Activated T-helper 17 cell treated with anti-CD3 and anti-CD28 coated beads, Interleukin-2, amount 50 U/mL, for 72 hours (primary cell): ENCODE data around the gene GPRIN2. TPM values are rescaled to one million over a fixed set of nuclear protein-coding genes. Genes with fewer than 3 reads are reported as not detected.
A peak's percentile ranks its signal among the peaks of the same experiment; 100 is the strongest.
"Not testable (repeated sequence)": the region's sequence is repeated elsewhere in the genome, so short reads cannot be mapped to it uniquely, and the experiment has no call there.

Experiments
- ATAC-seq: fragments of 150-1000 bp; cut with Tn5 transposase; replicated peaks from 2 replicates; pipeline ENCODE4 v1.10.0; 2021; ENCODE audit warnings: mild to moderate bottlenecking, moderate library complexity
- H3K27ac Mint-ChIP-seq: one replicate; pipeline ENCODE4 v1.8.0; 2022; ENCODE audit warnings: mixed read lengths
- H3K27me3 Mint-ChIP-seq: one replicate; pipeline ENCODE4 v1.8.0; 2022; ENCODE audit warnings: mixed read lengths
- H3K36me3 Mint-ChIP-seq: one replicate; pipeline ENCODE4 v1.8.0; 2022; ENCODE audit warnings: low read depth, mild to moderate bottlenecking, mixed read lengths
- H3K4me1 Mint-ChIP-seq: one replicate; pipeline ENCODE4 v1.8.0; 2022; ENCODE audit warnings: mixed read lengths
- H3K4me3 Mint-ChIP-seq: one replicate; pipeline ENCODE4 v1.8.0; 2022; ENCODE audit warnings: mild to moderate bottlenecking, mixed read lengths
- H3K9me3 Mint-ChIP-seq: one replicate; pipeline ENCODE4 v1.8.0; 2022; ENCODE audit warnings: mixed read lengths
- total RNA-seq, 2 donors: library from RNA; stranded (reverse); gene quantifications; one replicate each; pipeline ENCODE4 v1.2.3, GENCODE V29; 2022

GPRIN2 gene
- total RNA-seq, 2 donors from 2014 or later: not detected

DNA sequence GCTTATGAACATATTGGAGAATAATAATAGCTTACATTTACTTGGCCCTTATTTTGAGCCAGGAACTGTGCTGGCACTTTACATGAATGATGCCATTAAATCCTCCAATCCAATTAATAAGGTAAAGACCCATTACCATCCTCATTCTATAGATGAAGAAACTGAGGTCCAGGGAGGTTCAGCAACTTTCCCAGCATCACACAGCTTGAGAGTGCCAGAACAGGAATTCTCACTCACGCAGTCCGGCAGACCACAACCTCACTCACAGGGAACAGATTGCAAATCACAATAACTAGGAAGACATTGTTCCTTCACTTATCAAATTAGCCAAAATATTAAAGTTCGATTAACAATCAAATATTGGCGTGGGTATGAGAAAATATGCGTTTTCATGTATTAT lies 18.3 kb downstream of the GPRIN2 start:
- no peak overlapping the region for H3K4me3 Mint-ChIP-seq
- no peaks in the 10 kb centered on the region for H3K4me1 Mint-ChIP-seq
- peaks cover 45% of the 10 kb centered on the region for H3K27me3 Mint-ChIP-seq
- no peak overlapping the region for H3K27ac Mint-ChIP-seq
- H3K36me3 Mint-ChIP-seq: no peaks in the 10 kb centered on the region
- H3K9me3 Mint-ChIP-seq: no peaks in the 10 kb centered on the region
- ATAC-seq: no peak

DNA sequence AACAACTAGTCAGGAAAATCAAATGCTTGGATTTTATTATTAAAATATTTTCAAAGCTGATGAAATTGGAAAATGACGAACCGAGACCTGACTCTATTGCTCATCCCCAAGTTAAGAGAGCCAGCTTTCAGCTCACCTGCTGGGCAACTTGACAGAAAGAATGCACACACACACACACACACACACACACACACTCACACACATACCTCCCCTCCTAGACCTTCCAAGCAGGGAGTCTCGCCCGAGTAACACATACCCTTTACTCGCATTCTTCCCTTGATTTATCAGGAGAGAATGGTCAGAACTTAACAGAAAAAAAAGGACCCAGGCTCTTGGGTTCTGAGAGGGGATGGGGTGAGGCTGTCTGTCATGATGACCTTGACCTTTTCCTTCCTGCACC lies 19.1 kb downstream of the GPRIN2 start:
- Mint-ChIP-seq H3K36me3 (no peaks in the 10 kb centered on the region), H3K4me3 (no peak overlapping the region), H3K27ac (no peak overlapping the region), H3K27me3 (peaks cover 38% of the 10 kb centered on the region), H3K4me1 (no peaks in the 10 kb centered on the region), H3K9me3 (no peaks in the 10 kb centered on the region)
- no peak for ATAC-seq

DNA sequence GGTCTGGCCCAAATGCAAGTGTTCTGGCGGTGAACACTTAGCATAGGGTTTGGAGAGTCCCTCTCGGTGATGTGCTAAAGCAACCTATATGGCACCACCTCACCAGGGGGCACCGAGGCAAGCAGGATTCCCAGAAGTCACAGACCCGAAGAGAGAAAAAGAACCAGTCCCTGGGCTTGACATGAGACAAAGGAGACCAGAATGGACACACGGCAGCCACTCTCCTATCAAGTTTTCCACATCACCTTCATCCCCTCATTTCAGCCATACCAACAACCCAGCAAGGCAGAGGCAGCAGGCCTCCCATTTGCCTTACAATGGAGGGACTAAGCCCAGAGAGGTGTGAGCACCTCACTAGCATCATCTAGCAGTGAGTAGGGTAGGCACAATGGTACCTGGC lies 19.7 kb downstream of the GPRIN2 start:
- H3K9me3 Mint-ChIP-seq: no peaks in the 10 kb centered on the region
- H3K4me3 Mint-ChIP-seq: no peak overlapping the region
- no peaks in the 10 kb centered on the region for H3K4me1 Mint-ChIP-seq
- no peaks in the 10 kb centered on the region for H3K36me3 Mint-ChIP-seq
- no peak for ATAC-seq
- peaks cover 35% of the 10 kb centered on the region for H3K27me3 Mint-ChIP-seq
- H3K27ac Mint-ChIP-seq: no peak overlapping the region

DNA sequence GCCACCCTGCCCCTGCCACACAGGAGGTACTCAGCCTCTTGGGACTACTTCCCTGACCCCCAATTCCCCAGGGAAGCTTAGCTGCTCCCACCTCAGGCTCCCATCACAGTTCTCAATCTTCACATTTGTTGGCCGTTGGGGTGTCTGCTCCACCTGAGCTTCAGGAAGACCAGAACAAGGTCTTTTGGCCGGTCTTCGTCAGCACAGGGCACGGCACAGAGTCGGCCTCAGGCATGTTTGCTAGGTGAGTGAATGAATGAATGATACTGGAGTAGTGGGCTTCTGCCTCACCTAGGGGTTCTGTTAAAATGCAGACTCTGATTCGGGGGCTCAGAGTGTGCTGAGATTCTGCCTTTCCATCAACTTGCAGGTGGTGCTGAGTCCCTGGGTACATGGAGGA lies 20.3 kb downstream of the GPRIN2 start:
- H3K4me3 Mint-ChIP-seq: no peak overlapping the region
- peaks cover 35% of the 10 kb centered on the region for H3K27me3 Mint-ChIP-seq
- H3K9me3 Mint-ChIP-seq: no peaks in the 10 kb centered on the region
- H3K27ac Mint-ChIP-seq: no peak overlapping the region
- no peaks in the 10 kb centered on the region for H3K4me1 Mint-ChIP-seq
- no peaks in the 10 kb centered on the region for H3K36me3 Mint-ChIP-seq
- ATAC-seq: no peak

DNA sequence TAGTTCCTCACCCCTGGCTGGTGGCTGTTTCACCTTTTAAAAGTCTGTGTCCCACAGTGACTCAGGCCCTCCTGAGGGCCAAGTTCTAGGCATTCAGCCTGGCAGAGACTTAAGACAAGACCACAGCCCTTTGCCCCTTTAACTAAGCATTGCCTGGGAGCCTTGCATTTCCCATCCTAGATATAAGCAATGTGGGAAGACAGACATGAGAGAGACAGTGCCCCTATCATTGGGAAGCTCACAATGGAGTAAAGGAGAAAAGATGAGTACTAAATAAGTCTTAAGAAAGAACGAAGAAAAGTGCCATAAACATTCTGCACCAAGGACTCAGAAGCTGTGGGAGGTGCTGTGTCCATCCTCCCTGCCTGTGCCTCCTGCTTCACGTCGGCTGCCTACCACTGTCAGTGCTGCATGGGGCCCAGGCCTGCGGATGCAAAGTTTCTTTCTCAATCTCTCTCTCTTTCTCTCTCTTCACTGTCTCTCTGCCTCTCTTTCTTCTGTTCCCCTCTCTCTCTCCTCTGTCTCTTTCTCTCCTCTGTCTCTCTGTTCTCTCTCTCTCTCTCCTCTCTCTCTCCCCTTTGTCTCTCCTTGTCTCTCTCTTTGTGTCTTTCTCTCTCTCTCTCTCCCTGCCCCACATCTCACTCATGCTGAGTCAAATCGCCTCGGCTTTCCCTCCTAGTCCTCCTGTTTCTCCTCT lies 21.5 kb downstream of the GPRIN2 start:
- Mint-ChIP-seq H3K4me1 (no peaks in the 10 kb centered on the region), H3K27me3 (peaks cover 25% of the 10 kb centered on the region), H3K4me3 (no peak overlapping the region), H3K27ac (no peak overlapping the region), H3K9me3 (no peaks in the 10 kb centered on the region), H3K36me3 (no peaks in the 10 kb centered on the region)
- peak; percentile 18 for ATAC-seq

DNA sequence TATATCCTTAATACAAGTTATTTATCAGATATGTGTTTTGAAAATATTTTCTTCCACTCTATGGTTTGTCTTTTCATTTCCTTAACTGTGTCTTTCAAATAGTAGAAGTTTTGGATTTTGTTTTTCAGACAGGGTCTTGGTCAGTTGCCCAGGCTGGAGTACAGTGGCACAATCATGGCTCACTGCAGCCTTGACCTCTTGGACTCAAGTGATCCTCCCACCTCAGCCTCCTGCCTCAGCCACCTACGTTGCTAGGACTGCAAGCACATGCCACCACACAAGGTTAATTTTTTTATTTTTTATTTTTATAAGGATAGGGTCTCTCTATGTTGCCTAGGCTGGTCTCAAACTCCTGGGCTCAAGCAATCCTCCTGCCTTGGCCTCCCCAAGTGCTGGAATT lies 24.2 kb downstream of the GPRIN2 start:
- not testable (repeated sequence) for H3K4me3 Mint-ChIP-seq, H3K27me3 Mint-ChIP-seq, ATAC-seq, H3K36me3 Mint-ChIP-seq, H3K27ac Mint-ChIP-seq, H3K9me3 Mint-ChIP-seq, H3K4me1 Mint-ChIP-seq

DNA sequence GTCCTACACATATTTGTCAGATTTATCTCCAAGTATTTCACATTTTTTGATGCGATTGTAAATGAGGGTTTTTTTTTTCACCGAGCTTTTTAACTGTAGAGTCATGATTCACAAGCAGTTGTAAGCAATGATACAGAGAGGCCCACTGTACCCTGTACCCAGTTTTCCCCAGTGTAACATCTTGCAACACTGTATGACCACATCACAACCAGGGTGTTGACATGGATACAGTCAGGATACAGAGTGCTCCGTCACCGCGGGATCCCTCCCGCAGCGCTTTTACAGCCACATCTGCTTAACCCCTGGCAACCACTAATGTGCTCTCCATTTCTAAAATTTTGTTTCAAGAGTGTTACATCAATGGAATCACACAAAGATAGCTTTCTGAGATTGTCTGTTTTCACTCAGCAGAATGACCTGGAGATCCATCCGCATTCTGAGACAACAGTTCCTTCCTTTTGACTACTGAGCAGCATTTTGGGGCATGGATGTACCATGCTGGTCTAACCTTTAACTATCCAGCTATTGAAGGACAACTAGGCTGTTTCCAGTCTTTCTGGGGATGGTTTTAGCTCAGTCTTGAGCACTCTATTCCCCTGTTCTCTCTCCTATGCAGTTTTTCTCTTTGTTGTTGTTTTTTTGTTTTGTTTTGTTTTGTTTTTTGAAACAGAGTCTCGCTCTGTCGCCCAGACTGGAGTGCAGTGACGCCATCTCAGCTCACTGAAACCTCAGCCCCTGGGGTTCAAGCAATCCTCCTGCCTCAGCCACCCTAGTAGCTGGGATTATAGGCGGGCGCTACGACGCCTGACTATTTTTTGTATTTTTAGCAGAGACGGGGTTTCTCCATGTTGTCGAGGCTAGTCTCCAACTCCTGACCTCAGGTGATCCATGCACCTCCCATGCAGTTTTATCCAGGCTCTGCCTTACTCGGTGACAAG lies 25.9 kb downstream of the GPRIN2 start:
- H3K36me3 Mint-ChIP-seq: no peaks in the 10 kb centered on the region
- ATAC-seq: no peak
- no peaks in the 10 kb centered on the region for H3K4me1 Mint-ChIP-seq
- H3K4me3 Mint-ChIP-seq: no peak overlapping the region
- H3K27ac Mint-ChIP-seq: no peak overlapping the region
- H3K9me3 Mint-ChIP-seq: no peaks in the 10 kb centered on the region
- no peaks in the 10 kb centered on the region for H3K27me3 Mint-ChIP-seq

DNA sequence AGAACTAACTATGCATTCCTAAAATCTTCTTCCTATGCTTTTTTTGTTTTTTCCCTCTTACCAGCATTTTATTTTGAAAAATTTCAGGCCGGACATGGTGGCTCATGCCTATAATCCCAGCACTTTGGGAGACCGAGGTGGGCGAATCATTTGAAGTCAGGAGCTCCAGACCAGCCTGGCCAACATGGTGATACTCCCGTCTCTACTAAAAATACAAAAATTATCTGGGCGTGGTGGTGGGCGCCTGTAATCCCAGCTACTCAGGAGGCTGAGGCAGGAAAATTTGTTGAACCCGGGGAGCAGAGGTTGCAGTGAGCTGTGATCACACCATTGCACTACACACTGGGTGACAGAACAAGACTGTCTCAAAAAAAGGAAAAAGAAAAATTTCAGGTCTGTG lies 26.7 kb downstream of the GPRIN2 start:
- H3K27ac Mint-ChIP-seq, H3K36me3 Mint-ChIP-seq, H3K4me1 Mint-ChIP-seq, ATAC-seq, H3K27me3 Mint-ChIP-seq, H3K4me3 Mint-ChIP-seq, H3K9me3 Mint-ChIP-seq: not testable (repeated sequence)

DNA sequence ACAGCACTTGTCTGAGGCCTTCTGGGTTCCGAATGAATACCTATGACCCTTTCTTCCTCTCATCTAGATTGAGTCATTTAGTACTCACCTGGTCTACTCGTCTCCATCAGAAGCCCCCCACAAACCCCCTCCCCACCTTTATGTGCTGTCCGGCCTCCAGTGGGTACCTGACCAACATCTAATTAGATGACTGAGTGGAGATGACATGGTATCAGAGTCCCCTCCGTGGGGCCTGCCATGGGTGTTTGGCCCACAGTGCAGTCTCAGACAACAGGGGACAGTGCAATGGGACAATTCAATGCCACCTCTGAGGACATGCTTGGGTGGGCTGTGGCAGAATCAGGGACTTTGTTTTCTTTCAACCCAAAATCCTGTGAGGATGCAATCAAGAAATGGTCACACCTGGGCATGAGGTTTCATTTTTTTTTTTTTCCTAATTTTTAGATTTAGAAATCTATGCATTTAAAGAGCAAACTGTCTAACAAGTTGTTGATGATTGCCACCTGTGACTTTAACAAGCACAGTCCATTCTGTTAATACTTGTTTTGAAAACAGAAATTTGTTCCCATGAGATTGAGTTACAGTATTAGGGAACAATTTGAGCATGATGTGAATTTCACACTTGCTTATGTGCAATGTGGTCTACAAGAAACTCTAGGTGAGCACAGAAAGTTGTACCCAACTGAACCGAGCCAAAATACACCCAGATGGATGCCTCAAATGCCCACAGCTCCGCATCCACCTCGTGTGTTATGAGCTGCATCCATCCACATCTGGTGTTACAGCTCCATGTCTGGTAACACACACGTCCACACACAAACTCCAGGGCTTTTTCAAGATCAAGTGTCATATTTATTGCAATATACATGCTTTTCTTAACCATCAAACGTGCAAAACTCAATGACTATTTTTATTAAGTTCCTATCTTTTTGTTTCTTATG lies 27.5 kb downstream of the GPRIN2 start:
- Mint-ChIP-seq H3K9me3 (no peaks in the 10 kb centered on the region), H3K27ac (no peak overlapping the region), H3K36me3 (no peaks in the 10 kb centered on the region), H3K4me3 (no peak overlapping the region), H3K4me1 (no peaks in the 10 kb centered on the region), H3K27me3 (no peaks in the 10 kb centered on the region)
- no peak for ATAC-seq

DNA sequence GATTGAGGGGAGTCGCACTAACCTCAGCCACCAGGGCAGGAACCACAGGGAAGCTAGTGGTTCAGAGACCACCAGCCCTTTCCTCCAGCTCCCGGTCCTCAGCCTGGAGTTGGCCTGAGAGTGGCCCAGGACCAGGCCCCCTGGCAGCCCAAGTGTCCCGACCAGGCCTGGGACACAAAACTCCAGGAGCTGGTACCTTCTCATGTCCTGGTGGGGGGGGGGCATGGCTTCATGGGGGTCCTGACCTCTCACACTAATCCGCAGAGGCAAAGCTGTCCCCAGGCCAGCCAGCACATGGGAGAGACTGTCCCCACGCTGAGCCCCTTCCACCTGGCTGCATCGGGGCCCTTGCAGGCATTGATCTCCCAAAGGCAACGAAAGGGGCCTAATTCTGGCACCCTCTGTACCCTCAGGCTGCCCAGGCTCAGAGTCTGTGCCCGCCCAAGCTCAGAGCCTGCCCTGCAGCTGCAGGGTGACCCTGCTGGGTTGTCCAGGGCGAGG lies 28.2 kb downstream of the GPRIN2 start:
- H3K27ac Mint-ChIP-seq: no peak overlapping the region
- ATAC-seq: no peak
- H3K36me3 Mint-ChIP-seq: no peaks in the 10 kb centered on the region
- H3K4me3 Mint-ChIP-seq: no peak overlapping the region
- H3K27me3 Mint-ChIP-seq: no peaks in the 10 kb centered on the region
- H3K4me1 Mint-ChIP-seq: no peaks in the 10 kb centered on the region
- H3K9me3 Mint-ChIP-seq: no peaks in the 10 kb centered on the region

DNA sequence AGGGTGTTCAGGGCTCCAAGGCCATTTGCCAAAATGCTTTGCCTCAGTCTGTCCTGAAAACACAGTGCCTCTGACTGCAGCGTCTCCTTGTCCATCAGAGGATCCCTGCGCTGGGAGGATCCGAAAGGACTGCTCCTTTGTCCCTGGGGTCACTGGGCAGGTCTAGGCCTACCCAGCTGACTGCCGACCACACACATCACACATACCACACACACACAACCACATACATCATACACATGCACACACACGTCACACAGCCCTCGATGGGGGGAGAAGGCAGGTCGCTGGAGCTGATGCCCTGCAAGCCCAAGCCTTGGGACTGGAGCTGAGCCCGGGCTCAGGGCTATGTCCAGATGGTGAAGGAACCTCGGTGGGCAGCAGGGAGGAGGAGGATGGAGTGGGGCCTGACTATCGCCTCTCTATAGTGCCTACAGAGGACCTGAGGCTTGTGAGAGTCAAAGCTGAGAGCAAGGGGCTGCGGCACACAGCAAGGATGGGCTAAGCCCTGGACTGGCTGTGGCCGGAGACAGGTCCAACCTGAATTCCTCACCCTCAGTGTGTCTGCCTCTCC lies 29.1 kb downstream of the GPRIN2 start:
- Mint-ChIP-seq H3K27ac (no peak overlapping the region), H3K4me3 (no peak overlapping the region), H3K4me1 (no peaks in the 10 kb centered on the region), H3K9me3 (no peaks in the 10 kb centered on the region), H3K27me3 (no peaks in the 10 kb centered on the region), H3K36me3 (no peaks in the 10 kb centered on the region)
- ATAC-seq: no peak

DNA sequence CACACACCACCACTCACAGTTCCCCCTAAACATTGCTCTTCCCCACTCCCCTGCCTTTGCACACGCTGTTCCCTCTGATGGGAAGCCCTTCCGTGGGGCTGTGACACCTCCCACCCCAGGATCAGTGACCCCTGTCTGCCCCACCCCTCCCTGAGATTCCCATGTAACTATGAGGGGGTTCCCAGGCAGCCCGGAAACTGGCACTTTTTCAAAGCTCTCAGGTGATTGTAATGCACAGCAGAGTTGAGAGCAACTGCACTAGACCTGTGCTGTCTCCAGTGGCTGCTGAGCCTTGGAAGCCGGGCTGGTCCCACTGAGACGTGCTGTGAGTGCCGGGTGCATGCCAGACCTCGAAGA lies 29.8 kb downstream of the GPRIN2 start:
- no peak for ATAC-seq
- no peaks in the 10 kb centered on the region for H3K36me3 Mint-ChIP-seq
- no peak overlapping the region for H3K27ac Mint-ChIP-seq
- H3K4me3 Mint-ChIP-seq: no peak overlapping the region
- H3K4me1 Mint-ChIP-seq: no peaks in the 10 kb centered on the region
- H3K27me3 Mint-ChIP-seq: no peaks in the 10 kb centered on the region
- H3K9me3 Mint-ChIP-seq: no peaks in the 10 kb centered on the region

DNA sequence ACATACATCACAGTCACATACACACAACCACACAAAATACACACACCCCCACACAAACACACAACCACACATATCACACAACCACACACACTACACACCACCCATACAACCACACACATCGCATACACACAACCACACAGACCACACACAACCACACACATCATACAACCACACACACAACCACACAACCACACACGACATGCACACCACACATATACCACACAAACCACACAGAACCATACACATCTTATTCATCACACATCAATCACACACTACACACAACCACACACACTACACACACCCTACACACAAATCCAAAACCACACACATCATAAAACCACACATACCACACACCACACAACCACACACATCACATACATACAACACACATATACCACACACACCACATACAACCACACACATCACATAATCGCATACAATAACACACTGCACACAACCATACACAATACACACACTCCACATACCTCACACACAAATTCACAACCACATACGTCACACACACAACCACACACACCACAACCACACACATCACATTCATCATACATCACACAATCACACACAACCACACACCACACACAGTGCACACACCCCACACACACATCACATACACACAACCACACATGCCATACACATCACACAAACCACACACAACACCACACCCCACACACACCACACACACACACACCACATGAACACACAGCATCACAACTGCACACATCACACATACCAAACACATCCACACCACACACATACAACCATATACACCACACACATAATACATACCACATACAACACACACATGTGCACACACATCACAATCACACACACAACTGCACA lies 30.4 kb downstream of the GPRIN2 start:
- ATAC-seq: no peak
- H3K4me3 Mint-ChIP-seq: no peak overlapping the region
- H3K27me3 Mint-ChIP-seq: no peaks in the 10 kb centered on the region
- no peak overlapping the region for H3K27ac Mint-ChIP-seq
- H3K9me3 Mint-ChIP-seq: no peaks in the 10 kb centered on the region
- H3K36me3 Mint-ChIP-seq: no peaks in the 10 kb centered on the region
- no peaks in the 10 kb centered on the region for H3K4me1 Mint-ChIP-seq
